GM12865 (cell line): Measurements from ENCODE around the gene BEST3.

Experiments
- DNase-seq: peaks from one replicate; pipeline ENCODE4 v3.0.0; 2010; ENCODE audit warnings: low read depth
- H3K4me3 ChIP-seq: 2 replicates; pipeline ENCODE4 v1.5.1; 2011; ENCODE audit warnings: mild to moderate bottlenecking, low read depth, low read length, control low read depth
- CTCF ChIP-seq: IDR thresholded peaks from 2 replicates; pipeline ENCODE4 v1.5.1; 2011; ENCODE audit warnings: low read length, control low read depth, low read depth, inconsistent platforms; ENCODE audit not compliant: insufficient read depth; ENCODE audit errors: missing control alignments

BEST3 gene

GRCh38 chr12:69655616-69656340 is 43.3 kb downstream of the BEST3 start:
- no peak overlapping the region for H3K4me3 ChIP-seq
- no peak for TF ChIP-seq CTCF
- DNase-seq = no peak

DNA sequence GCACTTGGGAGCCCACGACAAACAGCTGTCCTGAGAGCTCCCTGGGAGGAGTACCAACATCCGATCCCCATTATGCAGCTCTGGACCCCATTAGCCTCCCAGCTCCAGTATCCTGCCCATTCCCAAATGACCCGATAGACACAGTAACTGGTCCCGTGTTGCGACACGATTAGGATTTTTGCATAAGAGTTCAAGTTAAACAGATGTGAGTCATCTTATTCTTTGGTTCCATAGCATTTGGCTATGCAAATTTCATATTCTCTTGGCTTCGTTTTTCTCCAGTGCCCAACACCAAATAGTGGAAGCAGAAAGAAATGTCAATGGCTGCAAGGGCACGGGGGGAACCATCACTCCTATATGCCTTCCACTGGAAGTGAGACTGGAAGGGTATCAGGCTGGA is 45.4 kb downstream of the BEST3 start:
- no peak for DNase-seq
- no peak overlapping the region for H3K4me3 ChIP-seq
- TF ChIP-seq CTCF = no peak

- TF ChIP-seq CTCF = no peak
- DNase-seq = no peak
- H3K4me3 ChIP-seq = no peak overlapping the region
Measured at GRCh38 chr12:69651922-69652321, 47.2 kb downstream of the BEST3 start.

DNA sequence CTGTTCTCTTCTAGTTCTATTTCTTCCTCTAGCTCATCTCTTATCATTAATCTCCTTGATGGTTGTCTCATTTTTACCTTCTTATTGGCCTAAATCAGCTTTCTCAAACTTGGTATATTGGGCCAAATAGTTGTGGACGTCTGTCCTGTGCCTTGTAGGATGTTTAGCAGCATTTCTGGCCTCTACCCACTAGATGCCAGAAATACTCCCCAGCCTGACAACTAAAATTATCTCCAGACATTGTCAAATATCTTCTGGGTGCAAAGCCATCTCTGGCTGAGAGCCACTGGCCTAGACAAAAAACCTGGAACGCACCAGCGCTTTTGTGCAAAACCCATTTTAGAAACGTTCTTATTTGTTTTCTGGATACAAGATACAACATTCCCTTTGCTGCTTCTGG is 49.6 kb downstream of the BEST3 start:
- DNase-seq = no peak
- no peak for TF ChIP-seq CTCF
- H3K4me3 ChIP-seq = no peak overlapping the region

DNA sequence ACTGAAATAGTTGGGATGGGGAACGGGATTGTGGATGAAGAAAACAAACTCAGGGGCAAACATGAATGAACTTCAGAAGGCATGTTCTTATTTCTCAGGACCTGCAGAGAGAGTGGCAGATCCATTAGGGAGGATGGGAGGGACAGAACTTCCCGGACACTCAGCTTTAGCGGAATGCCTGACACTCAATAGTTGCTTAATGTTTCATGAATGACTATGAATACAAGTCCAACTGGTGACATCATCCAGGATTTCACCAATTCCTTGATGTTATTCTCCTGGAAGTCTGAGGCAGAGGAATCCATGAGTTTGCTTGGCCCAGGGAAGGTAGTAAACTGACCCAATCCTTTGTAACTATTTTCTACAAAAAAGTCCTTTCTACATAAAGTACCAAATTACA is 50.6 kb downstream of the BEST3 start:
- no peak overlapping the region for H3K4me3 ChIP-seq
- TF ChIP-seq CTCF = no peak
- DNase-seq = no peak

DNA sequence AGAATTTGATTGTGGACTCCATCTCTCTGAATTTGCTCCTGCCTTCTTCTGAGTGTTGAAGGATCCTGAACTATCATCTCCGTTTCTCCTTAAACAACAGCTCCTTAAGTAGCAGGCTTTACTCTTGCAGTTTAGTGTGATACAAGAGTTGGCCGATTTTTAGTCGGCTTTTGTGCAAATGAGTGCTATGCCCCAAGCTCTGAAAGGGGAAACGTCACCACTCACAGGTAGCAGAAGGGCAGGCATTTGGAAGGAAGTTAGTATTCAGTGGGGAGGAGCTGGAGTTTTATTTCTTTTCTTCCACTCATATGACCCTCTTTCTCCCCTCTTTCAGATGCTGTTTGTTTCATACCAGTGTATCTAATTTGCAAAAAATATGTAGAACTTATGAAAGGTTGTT is 51.9 kb downstream of the BEST3 start:
- TF ChIP-seq CTCF = no peak
- H3K4me3 ChIP-seq = no peak overlapping the region
- DNase-seq = peak; percentile 8

- H3K4me3 ChIP-seq = no peak overlapping the region
- no peak for TF ChIP-seq CTCF
- DNase-seq = no peak
Measured at GRCh38 chr12:69645031-69645430, 54.1 kb downstream of the BEST3 start.
